HUES6 (cell line): ENCODE data around the gene P2RX4.

Source experiments
- H3K27ac ChIP-seq: 2 replicates; pipeline ENCODE4 v1.7.0; 2013; ENCODE audit warnings: low read depth, mild to moderate bottlenecking, low read length, inconsistent platforms
- H3K27me3 ChIP-seq: 2 replicates; pipeline ENCODE4 v1.6.1; 2013; ENCODE audit warnings: low read length; ENCODE audit not compliant: control insufficient read depth, insufficient read depth
- H3K36me3 ChIP-seq: 2 replicates; pipeline ENCODE4 v1.6.1; 2013; ENCODE audit warnings: low read length; ENCODE audit not compliant: control insufficient read depth, insufficient read depth
- H3K4me1 ChIP-seq: 2 replicates; pipeline ENCODE4 v1.6.1; 2013; ENCODE audit warnings: low read length; ENCODE audit not compliant: control insufficient read depth, insufficient read depth
- H3K4me3 ChIP-seq: 2 replicates; pipeline ENCODE4 v1.5.1; 2013; ENCODE audit warnings: low read depth, low read length
- H3K9ac ChIP-seq: one replicate; pipeline ENCODE4 v1.6.1; 2013; ENCODE audit warnings: mild to moderate bottlenecking, low read length
- H3K9me3 ChIP-seq: 2 replicates; pipeline ENCODE4 v1.6.1; 2013; ENCODE audit warnings: low read depth, low read length; ENCODE audit not compliant: control insufficient read depth, insufficient read depth

The P2RX4 gene

DNA sequence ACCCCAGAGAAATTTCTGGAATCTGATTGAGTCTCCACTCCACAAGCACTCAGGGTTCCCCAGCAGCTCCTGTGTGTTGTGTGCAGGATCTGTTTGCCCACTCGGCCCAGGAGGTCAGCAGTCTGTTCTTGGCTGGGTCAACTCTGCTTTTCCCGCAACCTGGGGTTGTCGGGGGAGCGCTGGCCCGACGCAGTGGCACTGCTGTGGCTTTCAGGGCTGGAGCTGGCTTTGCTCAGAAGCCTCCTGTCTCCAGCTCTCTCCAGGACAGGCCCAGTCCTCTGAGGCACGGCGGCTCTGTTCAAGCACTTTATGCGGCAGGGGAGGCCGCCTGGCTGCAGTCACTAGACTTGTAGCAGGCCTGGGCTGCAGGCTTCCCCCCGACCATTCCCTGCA, 23.7 kb downstream of the P2RX4 start:
- no peak overlapping the region for H3K4me3 ChIP-seq
- no peaks in the 10 kb centered on the region for H3K9me3 ChIP-seq
- no peak overlapping the region for H3K27ac ChIP-seq
- no peaks in the 10 kb centered on the region for H3K27me3 ChIP-seq
- H3K9ac ChIP-seq, result no peak overlapping the region
- H3K36me3 ChIP-seq, result peaks cover 33% of the 10 kb centered on the region
- peaks cover 7% of the 10 kb centered on the region for H3K4me1 ChIP-seq

DNA sequence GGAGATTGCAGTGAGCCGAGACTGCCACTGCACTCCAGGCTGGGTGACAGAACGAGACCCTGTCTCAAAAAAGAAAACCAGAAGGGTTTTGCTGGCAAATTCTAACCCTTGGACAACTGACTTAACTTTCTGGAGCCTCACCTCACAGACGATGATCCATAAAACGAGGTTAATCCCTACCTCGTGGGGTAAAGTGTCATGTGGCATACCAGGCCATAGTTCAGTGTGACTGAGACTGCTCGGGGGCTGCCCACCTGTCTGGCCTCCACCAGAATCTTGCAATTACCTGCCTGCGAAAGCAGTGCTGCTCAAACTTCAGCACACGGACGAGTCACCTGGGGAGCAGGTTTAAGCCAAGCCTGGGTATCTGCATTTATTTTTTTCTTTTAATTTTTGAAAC, 26.8 kb downstream of the P2RX4 start:
- Histone ChIP-seq H3K36me3 (peaks cover 42% of the 10 kb centered on the region), H3K4me1 (peaks cover 23% of the 10 kb centered on the region), H3K27me3 (no peaks in the 10 kb centered on the region), H3K9me3 (no peaks in the 10 kb centered on the region), H3K4me3 (no peak overlapping the region), H3K27ac (no peak overlapping the region), H3K9ac (no peak overlapping the region)

DNA sequence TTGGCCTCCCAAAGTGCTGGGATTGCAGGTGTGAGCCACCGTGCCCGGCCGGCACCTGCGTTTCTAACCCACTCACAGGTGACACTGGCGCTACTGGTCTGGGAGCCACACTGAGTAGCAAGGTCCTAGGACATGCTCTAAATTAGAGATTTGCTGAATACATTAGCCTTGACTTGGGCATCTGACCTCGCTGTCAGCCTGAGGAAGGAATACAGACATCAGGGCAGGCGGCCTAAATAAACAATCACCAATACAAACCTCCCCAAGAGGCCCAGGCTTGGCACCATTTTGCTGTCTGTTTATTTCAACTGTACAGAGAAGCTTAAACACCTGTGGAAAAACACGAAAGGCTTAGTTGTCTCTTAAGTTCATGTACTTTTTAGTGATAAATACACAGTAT, 27.5 kb downstream of the P2RX4 start:
- Histone ChIP-seq H3K9ac (no peak overlapping the region), H3K4me1 (peaks cover 23% of the 10 kb centered on the region), H3K4me3 (no peak overlapping the region), H3K27ac (no peak overlapping the region), H3K36me3 (peaks cover 42% of the 10 kb centered on the region), H3K27me3 (no peaks in the 10 kb centered on the region), H3K9me3 (no peaks in the 10 kb centered on the region)

DNA sequence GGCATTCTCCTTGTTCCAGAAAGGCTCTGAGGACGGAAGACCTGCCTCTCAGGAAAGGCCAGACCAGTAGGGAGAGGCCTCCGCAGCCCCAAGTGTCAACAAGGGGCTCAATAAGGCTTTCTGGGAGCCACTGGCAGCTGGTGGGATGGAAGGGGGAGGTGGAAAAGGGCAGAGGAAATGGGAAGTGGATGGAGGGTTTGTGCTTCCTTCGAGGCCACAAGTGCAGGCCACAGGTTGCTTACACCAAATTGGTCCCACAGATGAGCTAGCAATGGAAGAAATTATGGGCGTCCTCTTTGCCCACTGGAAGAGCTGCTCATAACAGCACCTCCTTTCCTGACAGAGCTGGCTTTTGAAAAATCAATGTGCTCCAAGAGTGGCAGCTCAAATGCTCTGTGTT, 28.2 kb downstream of the P2RX4 start:
- Histone ChIP-seq H3K9ac (no peak overlapping the region), H3K4me3 (no peak overlapping the region), H3K9me3 (no peaks in the 10 kb centered on the region), H3K27ac (no peak overlapping the region; the same call in 1 of the 2 replicates), H3K4me1 (peaks cover 23% of the 10 kb centered on the region), H3K27me3 (no peaks in the 10 kb centered on the region), H3K36me3 (peaks cover 36% of the 10 kb centered on the region)

DNA sequence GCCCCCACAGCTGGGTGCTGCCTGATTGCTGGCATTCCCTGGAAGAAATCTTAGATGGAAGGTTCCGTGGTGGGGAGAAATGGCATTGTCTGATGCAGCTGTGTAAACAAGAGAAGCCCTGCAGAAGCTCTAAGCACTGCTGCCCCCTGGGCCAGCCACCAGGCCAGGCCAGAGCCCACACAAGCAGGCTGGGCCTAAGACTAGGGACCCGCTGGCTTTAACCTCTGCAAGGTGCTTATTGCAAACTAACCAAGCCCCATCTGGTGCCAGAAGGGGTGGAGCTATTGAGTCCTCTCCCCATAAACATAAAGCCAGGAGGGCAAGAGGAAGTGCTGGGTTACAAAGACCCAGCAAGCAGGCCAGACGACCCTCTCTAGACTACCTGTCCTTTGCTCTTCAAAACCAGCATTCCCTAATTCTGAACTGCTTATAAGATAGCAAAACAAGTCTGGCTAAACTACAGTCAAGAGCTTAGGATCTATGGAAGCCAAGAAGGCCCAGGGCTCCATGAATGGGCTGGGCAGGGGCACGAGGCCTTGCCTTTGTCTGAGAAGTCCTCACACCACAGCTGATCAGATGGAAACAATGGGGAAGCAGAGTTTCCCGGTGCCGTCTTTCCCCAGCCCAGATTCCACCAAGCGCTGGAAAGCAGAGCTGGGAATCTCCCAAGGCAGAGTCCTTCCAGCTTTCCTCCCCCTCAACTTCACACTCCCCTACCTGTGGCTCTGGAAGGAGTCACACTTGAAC, 28.8 kb downstream of the P2RX4 start:
- Histone ChIP-seq H3K9ac (no peak overlapping the region), H3K27ac (no peak overlapping the region)

DNA sequence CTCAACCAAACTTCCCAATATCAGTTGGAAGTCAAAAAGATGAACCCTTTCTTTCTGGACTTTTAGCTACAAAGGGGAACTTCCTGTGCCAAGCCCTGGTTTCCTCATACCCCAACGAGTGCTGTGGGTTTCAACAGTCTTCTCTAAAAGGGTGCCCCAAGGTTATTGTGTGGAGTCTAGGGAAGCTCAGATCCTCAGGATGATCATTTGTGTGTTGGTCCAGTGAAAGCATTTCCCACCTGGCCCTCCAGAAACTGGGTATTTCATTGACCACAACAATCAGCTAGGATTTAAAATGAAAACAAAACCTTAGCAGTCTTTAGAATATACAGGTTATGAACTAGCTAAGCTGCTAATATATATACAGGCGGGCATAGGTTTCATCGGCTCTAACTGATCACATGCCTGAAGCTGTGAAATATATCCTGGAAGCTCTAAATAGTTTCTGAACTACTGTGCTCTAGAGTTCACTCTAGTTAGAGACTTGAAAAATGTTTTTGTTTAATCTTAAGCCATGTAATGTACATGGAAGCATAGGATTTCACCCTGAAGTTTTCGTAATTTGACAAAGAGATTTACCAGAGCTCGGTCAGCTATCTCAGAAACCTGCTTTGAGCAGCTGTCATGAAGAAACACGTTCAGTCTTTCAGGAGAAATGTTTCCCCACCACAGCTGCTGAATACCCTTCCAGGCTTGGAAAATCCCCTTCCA, 29.6 kb downstream of the P2RX4 start:
- Histone ChIP-seq H3K27me3 (no peaks in the 10 kb centered on the region), H3K4me3 (no peak overlapping the region), H3K27ac (no peak overlapping the region), H3K9me3 (no peaks in the 10 kb centered on the region), H3K36me3 (peaks cover 43% of the 10 kb centered on the region), H3K9ac (no peak overlapping the region), H3K4me1 (peaks cover 23% of the 10 kb centered on the region)

More for the DNA sequence above, 28.8 kb downstream of the P2RX4 start:
- H3K4me1 ChIP-seq, result peaks cover 23% of the 10 kb centered on the region
- no peak overlapping the region for H3K4me3 ChIP-seq
- H3K9me3 ChIP-seq, result no peaks in the 10 kb centered on the region
- no peaks in the 10 kb centered on the region for H3K27me3 ChIP-seq
- peaks cover 38% of the 10 kb centered on the region for H3K36me3 ChIP-seq

DNA sequence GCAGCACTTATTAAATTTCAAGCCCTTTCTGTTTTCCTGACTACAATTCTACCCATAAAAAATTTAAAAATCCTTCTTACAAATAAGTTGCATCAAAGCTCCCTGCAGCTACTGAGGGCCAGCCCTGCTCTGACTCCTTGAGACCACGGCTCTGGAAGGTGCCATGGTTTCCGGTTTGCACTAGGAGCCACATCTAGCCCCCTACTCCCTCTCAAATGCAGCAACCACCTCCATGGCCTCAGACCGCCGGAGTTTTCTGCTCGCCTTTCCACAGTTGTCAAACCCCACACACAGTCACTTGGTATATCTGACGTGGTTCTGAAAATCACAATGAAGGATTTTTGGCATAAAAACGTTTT, 30.1 kb downstream of the P2RX4 start:
- H3K9me3 ChIP-seq, result no peaks in the 10 kb centered on the region
- no peak overlapping the region for H3K27ac ChIP-seq
- peaks cover 48% of the 10 kb centered on the region for H3K36me3 ChIP-seq
- H3K4me3 ChIP-seq, result no peak overlapping the region
- peaks cover 23% of the 10 kb centered on the region for H3K4me1 ChIP-seq
- H3K9ac ChIP-seq, result no peak overlapping the region
- no peaks in the 10 kb centered on the region for H3K27me3 ChIP-seq

DNA sequence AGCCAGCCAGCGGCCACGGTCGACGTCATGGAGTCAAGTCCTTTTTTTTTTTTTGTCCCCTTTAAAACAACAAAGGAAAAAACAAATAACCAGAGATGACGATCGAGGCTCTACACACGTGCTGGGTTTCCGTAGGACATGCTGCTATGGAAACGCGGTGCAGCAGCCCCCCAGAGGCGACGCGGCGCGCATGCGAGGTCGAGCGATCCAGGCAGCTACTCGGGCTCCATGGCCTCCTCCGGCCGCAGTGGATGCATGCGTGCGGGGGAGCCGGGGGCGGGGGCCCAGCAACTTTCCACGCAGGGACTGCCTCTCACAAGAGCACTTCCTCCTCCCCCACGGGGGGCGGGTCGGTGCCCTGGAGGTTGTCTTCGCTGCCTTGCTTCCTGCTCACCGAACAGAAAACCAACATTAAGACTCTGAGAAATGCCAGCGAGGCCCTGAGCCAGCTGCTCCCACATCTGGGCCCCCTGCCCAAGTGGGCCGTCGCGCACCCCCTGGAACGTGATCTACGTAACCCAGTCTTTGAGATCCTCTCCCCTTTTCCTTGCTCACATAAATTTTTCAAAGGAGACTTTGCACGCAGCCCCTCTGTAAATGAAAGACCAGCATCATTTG, 30.7 kb downstream of the P2RX4 start:
- Histone ChIP-seq H3K4me1 (peaks cover 23% of the 10 kb centered on the region), H3K36me3 (peaks cover 52% of the 10 kb centered on the region), H3K27me3 (no peaks in the 10 kb centered on the region), H3K27ac (no peak overlapping the region), H3K4me3 (no peak overlapping the region), H3K9me3 (no peaks in the 10 kb centered on the region), H3K9ac (no peak overlapping the region)

DNA sequence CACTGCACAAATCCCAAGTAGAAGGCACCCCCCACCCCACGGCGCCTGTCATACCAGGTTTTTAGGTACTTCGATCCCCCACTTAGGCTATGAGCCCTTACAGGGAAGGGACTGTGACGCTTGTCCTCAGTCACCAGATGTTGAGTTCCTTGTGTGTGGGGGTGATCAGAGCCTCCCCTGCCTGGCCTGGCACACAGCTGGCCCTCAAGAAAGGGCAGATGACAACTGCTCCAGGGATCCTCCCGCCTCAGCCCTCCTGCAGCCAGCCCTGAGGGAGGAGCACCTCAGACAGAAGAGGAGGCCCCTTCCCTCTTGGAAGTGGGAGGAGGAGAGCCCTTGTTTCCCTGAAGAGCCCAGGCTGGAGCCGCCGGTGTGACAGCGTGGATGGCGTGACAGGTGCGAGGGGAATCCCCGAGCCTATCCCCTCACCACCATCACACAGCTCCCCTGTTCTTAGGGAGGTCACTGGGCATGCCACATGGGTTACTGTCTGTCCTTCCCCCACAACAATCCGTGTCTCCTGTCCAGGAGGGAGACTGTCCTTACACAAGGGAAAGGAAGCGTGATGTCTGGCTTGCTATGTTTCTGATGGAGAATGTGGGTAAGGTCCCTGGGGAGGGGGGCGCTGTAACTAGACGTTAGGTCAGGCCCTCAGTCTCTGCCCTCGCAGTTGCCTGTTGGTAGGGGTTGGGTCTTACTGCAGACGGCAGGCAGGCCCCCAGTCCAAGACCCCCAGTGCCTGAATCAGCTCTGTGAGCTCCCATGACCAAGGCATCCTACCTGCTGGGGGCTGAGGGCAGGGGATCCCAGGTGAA, 31.4 kb downstream of the P2RX4 start:
- Histone ChIP-seq H3K27me3 (no peaks in the 10 kb centered on the region), H3K9ac (no peak overlapping the region), H3K4me3 (no peak overlapping the region), H3K27ac (no peak overlapping the region), H3K4me1 (peaks cover 23% of the 10 kb centered on the region), H3K36me3 (peaks cover 49% of the 10 kb centered on the region), H3K9me3 (no peaks in the 10 kb centered on the region)

DNA sequence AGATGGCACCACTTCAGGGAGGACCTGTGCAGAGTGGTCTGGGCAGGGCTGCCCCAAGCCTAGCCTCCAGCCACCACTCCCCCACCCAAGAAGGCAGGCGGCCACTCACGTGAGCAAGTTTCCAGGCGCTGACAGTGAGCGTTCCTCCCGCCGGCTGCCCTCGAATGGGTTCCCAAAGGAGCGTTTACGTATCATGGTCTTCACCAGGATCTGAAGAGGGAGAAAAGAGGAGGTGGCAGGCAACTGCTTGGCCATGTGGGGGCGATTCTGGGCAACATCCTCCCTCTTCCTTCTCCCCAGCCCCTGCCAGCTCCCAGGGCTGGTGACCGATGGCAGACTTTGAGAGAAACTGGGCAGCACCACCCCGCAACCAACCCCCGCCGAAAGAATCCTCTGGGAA, 35.1 kb downstream of the P2RX4 start:
- H3K36me3 ChIP-seq, result peaks cover 69% of the 10 kb centered on the region
- H3K27me3 ChIP-seq, result no peaks in the 10 kb centered on the region
- H3K9ac ChIP-seq, result no peak overlapping the region
- H3K4me1 ChIP-seq, result peaks cover 14% of the 10 kb centered on the region
- H3K27ac ChIP-seq, result no peak overlapping the region
- H3K9me3 ChIP-seq, result no peaks in the 10 kb centered on the region
- no peak overlapping the region for H3K4me3 ChIP-seq
